Activated naive CD8-positive, alpha-beta T cell treated with anti-CD3 and anti-CD28 coated beads, Interleukin-2, amount 10 ng/mL, durations not matched to agents 7 days and 5 days (primary cell): ENCODE results near the gene INPPL1. TPM values are rescaled to one million over a fixed set of nuclear protein-coding genes. Genes with fewer than 3 reads are reported as not detected.

Source experiments
- ATAC-seq: fragments of 150-1000 bp; cut with Tn5 transposase; one replicate; pipeline ENCODE4 v1.10.0; 2021; ENCODE audit warnings: low read depth, moderate library complexity
- POLR2A ChIA-PET: fragments of 350-600 bp; sonication (Branson Sonifier 250); formaldehyde crosslinking; loops from one replicate; lab custom pipeline; 2021; ENCODE audit warnings: antibody characterized with exemption; lab: Charles Lee
- DNase-seq: peaks from one replicate; pipeline ENCODE4 v3.0.0; 2021
- H3K27ac Mint-ChIP-seq: one replicate; pipeline ENCODE4 v1.8.0; 2022; ENCODE audit warnings: mild to moderate bottlenecking, mixed read lengths
- H3K27me3 Mint-ChIP-seq: one replicate; pipeline ENCODE4 v1.8.0; 2022; ENCODE audit warnings: mild to moderate bottlenecking, moderate library complexity, mixed read lengths
- H3K36me3 Mint-ChIP-seq: one replicate; pipeline ENCODE4 v1.8.0; 2021; ENCODE audit warnings: mild to moderate bottlenecking, mixed read lengths
- H3K4me1 Mint-ChIP-seq: one replicate; pipeline ENCODE4 v1.8.0; 2021; ENCODE audit warnings: mixed read lengths
- H3K4me3 Mint-ChIP-seq: one replicate; pipeline ENCODE4 v1.8.0; 2022; ENCODE audit warnings: mild to moderate bottlenecking, moderate library complexity, mixed read lengths
- H3K9me3 Mint-ChIP-seq: one replicate; pipeline ENCODE4 v1.8.0; 2021; ENCODE audit warnings: mixed read lengths
- total RNA-seq, 2 experiments: library from RNA; stranded (reverse); gene quantifications; one replicate each; pipeline ENCODE4 v1.2.3, GENCODE V29; 2021

Gene INPPL1
- total RNA-seq, 2 experiments from 2014 or later = 166 to 171 TPM

- Mint-ChIP-seq H3K4me3 (no peak overlapping the region), H3K27ac (no peak overlapping the region), H3K27me3 (peaks cover 25% of the 10 kb centered on the region), H3K36me3 (no peaks in the 10 kb centered on the region), H3K4me1 (peaks cover 7% of the 10 kb centered on the region), H3K9me3 (no peaks in the 10 kb centered on the region)
- DNase-seq (no peak), ATAC-seq (no peak)
- POLR2A ChIA-PET = no interaction called here
Observed at GRCh38 chr11:72271980-72272379, 47.4 kb downstream of the INPPL1 start.

DNA sequence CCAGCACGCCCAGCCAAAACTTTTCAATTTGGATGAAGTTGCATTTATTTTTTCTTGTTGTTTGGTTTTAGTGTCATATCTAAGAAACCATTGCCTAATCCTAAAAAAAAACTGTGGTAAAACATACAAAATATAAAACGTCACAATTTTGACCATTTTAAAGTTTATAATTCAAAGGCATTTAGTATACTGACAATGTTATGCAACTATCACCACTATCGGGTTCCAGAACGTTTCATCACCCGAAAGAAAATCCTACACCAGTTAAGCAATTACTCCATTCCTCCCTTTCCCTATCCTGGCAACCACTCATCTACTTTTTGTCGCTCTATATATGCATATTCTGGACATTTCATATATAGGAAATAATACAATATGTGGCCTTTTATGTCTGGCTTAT, 49.9 kb downstream of the INPPL1 start:
- H3K4me1 Mint-ChIP-seq = peaks cover 3% of the 10 kb centered on the region
- ATAC-seq (no peak), DNase-seq (no peak)
- no peak overlapping the region for H3K27ac Mint-ChIP-seq
- POLR2A ChIA-PET = interaction anchor here (0.6 kb wide), 1 partner anchor 21 kb away, joined by 3 read pairs; no protein-coding TSS in a partner anchor
- no peaks in the 10 kb centered on the region for H3K36me3 Mint-ChIP-seq
- H3K9me3 Mint-ChIP-seq = no peaks in the 10 kb centered on the region
- H3K27me3 Mint-ChIP-seq = peaks cover 38% of the 10 kb centered on the region
- no peak overlapping the region for H3K4me3 Mint-ChIP-seq

DNA sequence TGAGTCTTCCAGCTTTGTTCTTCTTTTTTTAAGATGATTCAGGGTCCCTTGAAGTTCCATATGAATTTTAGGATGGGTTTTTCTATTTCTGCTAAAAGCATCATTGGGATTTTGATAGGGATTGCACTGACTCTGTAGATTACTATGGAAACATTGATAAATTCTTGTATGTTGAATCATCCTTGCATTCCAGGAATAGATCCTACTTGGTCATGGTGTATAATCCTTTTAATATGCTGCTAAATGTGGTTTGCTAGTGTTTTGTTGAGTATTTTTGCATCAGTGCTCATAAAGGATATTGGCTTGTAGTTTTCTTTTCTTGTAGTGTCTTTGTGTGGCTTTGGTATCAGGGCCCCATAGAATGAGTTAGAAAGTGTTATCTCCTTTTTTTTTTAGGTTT, 54.3 kb downstream of the INPPL1 start:
- Mint-ChIP-seq H3K27ac (no peak overlapping the region), H3K4me3 (no peak overlapping the region), H3K27me3 (peaks cover 37% of the 10 kb centered on the region), H3K4me1 (no peaks in the 10 kb centered on the region), H3K9me3 (no peaks in the 10 kb centered on the region), H3K36me3 (no peaks in the 10 kb centered on the region)
- POLR2A ChIA-PET = no interaction called here
- DNase-seq (no peak), ATAC-seq (no peak)

DNA sequence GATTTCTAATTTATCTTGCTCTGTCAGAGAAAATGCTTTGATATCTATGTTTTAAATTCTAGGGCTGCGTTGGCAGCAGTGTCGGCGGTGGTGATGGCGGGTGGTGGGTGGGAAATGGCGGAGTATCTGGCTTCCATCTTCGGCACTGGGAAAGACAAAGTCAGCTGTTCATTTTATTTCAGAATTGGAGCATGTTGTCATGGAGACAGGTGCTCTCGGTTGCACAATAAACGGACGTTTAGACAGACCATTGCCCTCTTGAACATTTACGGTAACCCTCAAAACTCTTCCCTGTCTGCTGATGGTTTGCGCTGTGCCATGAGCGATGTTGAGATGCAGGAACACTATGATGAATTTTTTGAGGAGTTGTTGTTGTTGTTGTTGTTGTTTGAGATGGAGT, 55.5 kb downstream of the INPPL1 start:
- no peaks in the 10 kb centered on the region for H3K4me1 Mint-ChIP-seq
- POLR2A ChIA-PET = no interaction called here
- no peaks in the 10 kb centered on the region for H3K9me3 Mint-ChIP-seq
- no peak for DNase-seq
- no peak overlapping the region for H3K27ac Mint-ChIP-seq
- H3K36me3 Mint-ChIP-seq = no peaks in the 10 kb centered on the region
- no peak overlapping the region for H3K4me3 Mint-ChIP-seq
- peaks cover 36% of the 10 kb centered on the region for H3K27me3 Mint-ChIP-seq
- ATAC-seq = no peak

GRCh38 chr11:72280726-72281315, 56.3 kb downstream of the INPPL1 start:
- DNase-seq (no peak), ATAC-seq (no peak)
- Mint-ChIP-seq H3K4me1 (no peaks in the 10 kb centered on the region), H3K9me3 (no peaks in the 10 kb centered on the region), H3K4me3 (no peak overlapping the region), H3K27ac (no peak overlapping the region), H3K27me3 (peaks cover 36% of the 10 kb centered on the region), H3K36me3 (no peaks in the 10 kb centered on the region)
- POLR2A ChIA-PET = no interaction called here

DNA sequence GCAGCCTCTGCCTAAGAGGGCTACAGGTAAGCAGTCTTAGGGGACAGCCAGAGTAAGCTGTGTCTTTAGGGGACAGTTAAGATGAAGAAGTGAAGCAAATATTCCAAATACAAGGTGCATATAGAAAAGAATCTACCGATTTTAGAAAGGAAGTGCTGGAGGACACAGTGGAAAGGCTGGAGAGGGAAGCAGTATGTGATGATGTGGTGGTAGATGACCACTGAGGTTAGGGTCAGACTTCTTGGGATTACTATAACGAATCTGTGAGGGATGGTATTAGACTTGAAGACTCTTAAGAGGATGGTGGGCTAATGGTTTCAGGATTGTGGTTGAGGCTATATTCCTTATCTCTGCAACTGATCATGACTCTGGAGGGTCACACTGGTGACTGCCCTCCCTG, 59.4 kb downstream of the INPPL1 start:
- DNase-seq (no peak), ATAC-seq (no peak)
- no peak overlapping the region for H3K27ac Mint-ChIP-seq
- H3K4me3 Mint-ChIP-seq = no peak overlapping the region
- H3K36me3 Mint-ChIP-seq = no peaks in the 10 kb centered on the region
- H3K9me3 Mint-ChIP-seq = no peaks in the 10 kb centered on the region
- peaks cover 26% of the 10 kb centered on the region for H3K27me3 Mint-ChIP-seq
- POLR2A ChIA-PET = no interaction called here
- H3K4me1 Mint-ChIP-seq = no peaks in the 10 kb centered on the region

- Mint-ChIP-seq H3K27ac (no peak overlapping the region), H3K4me1 (no peaks in the 10 kb centered on the region), H3K27me3 (peaks cover 12% of the 10 kb centered on the region), H3K9me3 (no peaks in the 10 kb centered on the region), H3K4me3 (no peak overlapping the region), H3K36me3 (no peaks in the 10 kb centered on the region)
- ATAC-seq (no peak), DNase-seq (no peak)
- POLR2A ChIA-PET = no interaction called here
Observed at GRCh38 chr11:72287293-72287692, 62.7 kb downstream of the INPPL1 start.

Other genes starting within 250 kb of the INPPL1 start
- gene IL18BP, start 225.9 kb upstream of the INPPL1 start, total RNA-seq = 10 to 100 TPM; 21.2 to 22.9 TPM
- 100 to 1,000 TPM; 262 to 263 TPM for gene NUMA1, start 144.2 kb upstream of the INPPL1 start, total RNA-seq
- gene LRRC51, start 143.9 kb upstream of the INPPL1 start, total RNA-seq = 1 to 10 TPM; 4.3 to 5.1 TPM
- 10 to 100 TPM; 65.6 to 70.5 TPM for gene LAMTOR1, start 121.5 kb upstream of the INPPL1 start, total RNA-seq
- not detected for gene TOMT, start 118.8 kb upstream of the INPPL1 start, total RNA-seq
- gene ANAPC15, start 112.1 kb upstream of the INPPL1 start, total RNA-seq = 10 to 100 TPM; 49.0 to 52.5 TPM
- gene FOLR3, start 89.0 kb upstream of the INPPL1 start, total RNA-seq = not detected
- not detected for gene FOLR1, start 32.6 kb upstream of the INPPL1 start, total RNA-seq
- under 1 TPM in 1 of 2 experiments, not detected in 1; 0.33 TPM for gene FOLR2, start 8.0 kb upstream of the INPPL1 start, total RNA-seq
- gene PHOX2A, start 19.4 kb downstream of the INPPL1 start, total RNA-seq = not detected
- gene CLPB, start 209.8 kb downstream of the INPPL1 start, total RNA-seq = 10 to 100 TPM; 21.6 to 23.2 TPM